ENCODE data around the gene KRTAP5-6.

DNA sequence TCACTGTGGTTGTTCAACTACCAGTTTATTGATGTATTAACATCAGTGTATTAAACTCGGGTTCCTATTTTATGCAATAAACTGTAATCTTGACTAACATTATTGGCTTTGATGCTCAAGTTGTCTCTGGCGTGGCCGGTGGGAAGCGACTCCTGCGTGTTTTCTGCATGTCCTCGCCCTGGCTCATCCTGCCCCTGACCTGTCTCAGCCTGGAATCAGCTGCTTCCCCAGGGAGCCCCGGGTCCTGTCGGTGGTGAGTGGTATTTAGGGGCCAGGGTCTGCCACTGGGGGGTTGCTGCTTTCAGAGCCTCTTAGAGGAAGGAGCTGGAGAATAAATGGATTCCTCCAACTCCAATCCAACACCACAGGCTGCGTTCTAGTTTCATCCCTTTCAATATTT, 30.9 kb downstream of the KRTAP5-6 start:
- TF ChIP-seq, protein P1, sequence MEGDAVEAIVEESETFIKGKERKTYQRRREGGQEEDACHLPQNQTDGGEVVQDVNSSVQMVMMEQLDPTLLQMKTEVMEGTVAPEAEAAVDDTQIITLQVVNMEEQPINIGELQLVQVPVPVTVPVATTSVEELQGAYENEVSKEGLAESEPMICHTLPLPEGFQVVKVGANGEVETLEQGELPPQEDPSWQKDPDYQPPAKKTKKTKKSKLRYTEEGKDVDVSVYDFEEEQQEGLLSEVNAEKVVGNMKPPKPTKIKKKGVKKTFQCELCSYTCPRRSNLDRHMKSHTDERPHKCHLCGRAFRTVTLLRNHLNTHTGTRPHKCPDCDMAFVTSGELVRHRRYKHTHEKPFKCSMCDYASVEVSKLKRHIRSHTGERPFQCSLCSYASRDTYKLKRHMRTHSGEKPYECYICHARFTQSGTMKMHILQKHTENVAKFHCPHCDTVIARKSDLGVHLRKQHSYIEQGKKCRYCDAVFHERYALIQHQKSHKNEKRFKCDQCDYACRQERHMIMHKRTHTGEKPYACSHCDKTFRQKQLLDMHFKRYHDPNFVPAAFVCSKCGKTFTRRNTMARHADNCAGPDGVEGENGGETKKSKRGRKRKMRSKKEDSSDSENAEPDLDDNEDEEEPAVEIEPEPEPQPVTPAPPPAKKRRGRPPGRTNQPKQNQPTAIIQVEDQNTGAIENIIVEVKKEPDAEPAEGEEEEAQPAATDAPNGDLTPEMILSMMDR (IDR thresholded peaks at IDR 0.05; ENCODE audit: low read length): no peak
- TF ChIP-seq EZH2 (IDR thresholded peaks at IDR 0.05; ENCODE audit: borderline replicate concordance, low read length): no peak
